Measurements from ENCODE around the gene PPM1F. TPM values are rescaled to one million over a fixed set of nuclear protein-coding genes. Genes with fewer than 3 reads are reported as not detected.
"Not testable (repeated sequence)": the region's sequence is repeated elsewhere in the genome, so short reads cannot be mapped to it uniquely, and the experiment has no call there.

PPM1F gene
- total and polyA plus RNA-seq, 5 experiments from 2014 or later: 8.3 to 25.1 (median 9.9) TPM

DNA sequence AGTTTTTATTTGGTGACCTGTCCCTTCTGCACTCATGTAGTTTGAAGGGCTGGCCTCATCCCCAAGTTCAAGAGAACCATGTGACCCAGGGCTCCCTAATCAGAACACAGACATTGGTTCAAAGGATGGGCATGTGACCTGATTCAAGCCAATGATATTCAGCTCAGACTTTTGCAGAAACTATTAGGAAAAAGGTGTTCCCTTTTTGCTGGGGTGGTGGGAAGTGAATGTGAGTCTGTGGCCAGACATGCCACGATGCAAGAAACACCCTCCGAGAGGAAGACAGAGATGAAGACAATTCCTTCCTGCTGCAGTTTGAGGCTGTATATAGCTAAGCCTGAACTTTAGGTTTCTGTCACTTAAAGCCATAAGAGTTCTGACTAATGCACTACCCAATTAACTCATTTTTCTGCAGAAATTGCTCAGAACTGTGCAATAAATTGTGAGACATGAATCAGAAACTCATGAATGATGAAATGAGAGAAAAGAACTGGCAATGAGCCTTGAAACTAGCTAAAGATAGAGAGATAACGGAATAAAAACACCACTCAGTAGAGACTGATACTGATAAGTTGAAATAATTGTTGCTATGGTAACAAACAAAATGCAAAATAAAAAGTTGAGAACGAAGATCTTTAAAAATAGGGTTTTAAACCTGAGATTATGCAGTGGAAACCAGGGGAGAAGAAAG lies 76.0 kb downstream of the PPM1F start:
- Mint-ChIP-seq H3K36me3 (peaks cover 0 to 2% (median 0%) of the 10 kb centered on the region in 3 donors), H3K4me3 (no peak overlapping the region), H3K4me1 (peaks cover 0 to 6% (median 4%) of the 10 kb centered on the region in 4 donors), H3K9me3 (no peaks in the 10 kb centered on the region), H3K27me3 (no peaks in the 10 kb centered on the region), H3K27ac (peak overlapping the region in 1 of 10 donors; percentile 44)
- DNase-seq (no peak), ATAC-seq (no peak)
- POLR2A ChIA-PET: no interaction called here

GRCh38 chr22:21874953-21875352 lies 77.7 kb downstream of the PPM1F start:
- ATAC-seq, H3K36me3 Mint-ChIP-seq, H3K27me3 Mint-ChIP-seq, H3K4me1 Mint-ChIP-seq, H3K27ac Mint-ChIP-seq, H3K9me3 Mint-ChIP-seq, DNase-seq, POLR2A ChIA-PET, H3K4me3 Mint-ChIP-seq: not testable (repeated sequence)

GRCh38 chr22:21873619-21874018 lies 79.0 kb downstream of the PPM1F start:
- Mint-ChIP-seq H3K27me3 (no peaks in the 10 kb centered on the region), H3K9me3 (no peaks in the 10 kb centered on the region), H3K36me3 (peaks cover 0 to 2% (median 0%) of the 10 kb centered on the region in 3 donors), H3K4me3 (no peak overlapping the region), H3K4me1 (peaks cover 2 to 14% (median 8%) of the 10 kb centered on the region in 4 donors), H3K27ac (no peak overlapping the region)
- no peak for ATAC-seq
- DNase-seq: no peak
- POLR2A ChIA-PET: no interaction called here

- peak overlapping the region in 1 of 10 donors; percentile 3 for H3K27ac Mint-ChIP-seq
- H3K9me3 Mint-ChIP-seq, H3K27me3 Mint-ChIP-seq, H3K36me3 Mint-ChIP-seq, DNase-seq, ATAC-seq, POLR2A ChIA-PET, H3K4me3 Mint-ChIP-seq: not testable (repeated sequence)
- peaks cover 9 to 22% (median 16%) of the 10 kb centered on the region in 4 donors for H3K4me1 Mint-ChIP-seq
These were observed 79.9 kb downstream of the PPM1F start for GRCh38 chr22:21872741-21873140.

Other genes with a start within 250 kb of the PPM1F start
- 1 to 10 TPM; 5.3 to 6.7 TPM for gene YPEL1, start 217.1 kb downstream of the PPM1F start, total RNA-seq
- gene YPEL1, start 217.1 kb downstream of the PPM1F start, polyA plus RNA-seq: 10 to 100 TPM in 1 of 3 donors, 1 to 10 TPM in 2; 1.8 to 15.3 (median 3.3) TPM
- 100 to 1,000 TPM; 119 TPM for gene MAPK1, start 85.2 kb downstream of the PPM1F start, total RNA-seq
- 10 to 100 TPM; 62.9 to 92.8 (median 78.9) TPM for gene MAPK1, start 85.2 kb downstream of the PPM1F start, polyA plus RNA-seq
- 10 to 100 TPM; 69.6 to 70.5 TPM for gene TOP3B, start 29.9 kb upstream of the PPM1F start, total RNA-seq
- gene TOP3B, start 29.9 kb upstream of the PPM1F start, polyA plus RNA-seq: 10 to 100 TPM in 2 of 3 donors, 1 to 10 TPM in 1; 9.6 to 18.3 (median 11.2) TPM